Femur (tissue), 1 donor: Measurements from ENCODE around the gene PRKACA.

Experiments used
- DNase-seq: peaks from one replicate; pipeline ENCODE4 v3.0.0-alpha.2; 2017

The PRKACA gene

DNA sequence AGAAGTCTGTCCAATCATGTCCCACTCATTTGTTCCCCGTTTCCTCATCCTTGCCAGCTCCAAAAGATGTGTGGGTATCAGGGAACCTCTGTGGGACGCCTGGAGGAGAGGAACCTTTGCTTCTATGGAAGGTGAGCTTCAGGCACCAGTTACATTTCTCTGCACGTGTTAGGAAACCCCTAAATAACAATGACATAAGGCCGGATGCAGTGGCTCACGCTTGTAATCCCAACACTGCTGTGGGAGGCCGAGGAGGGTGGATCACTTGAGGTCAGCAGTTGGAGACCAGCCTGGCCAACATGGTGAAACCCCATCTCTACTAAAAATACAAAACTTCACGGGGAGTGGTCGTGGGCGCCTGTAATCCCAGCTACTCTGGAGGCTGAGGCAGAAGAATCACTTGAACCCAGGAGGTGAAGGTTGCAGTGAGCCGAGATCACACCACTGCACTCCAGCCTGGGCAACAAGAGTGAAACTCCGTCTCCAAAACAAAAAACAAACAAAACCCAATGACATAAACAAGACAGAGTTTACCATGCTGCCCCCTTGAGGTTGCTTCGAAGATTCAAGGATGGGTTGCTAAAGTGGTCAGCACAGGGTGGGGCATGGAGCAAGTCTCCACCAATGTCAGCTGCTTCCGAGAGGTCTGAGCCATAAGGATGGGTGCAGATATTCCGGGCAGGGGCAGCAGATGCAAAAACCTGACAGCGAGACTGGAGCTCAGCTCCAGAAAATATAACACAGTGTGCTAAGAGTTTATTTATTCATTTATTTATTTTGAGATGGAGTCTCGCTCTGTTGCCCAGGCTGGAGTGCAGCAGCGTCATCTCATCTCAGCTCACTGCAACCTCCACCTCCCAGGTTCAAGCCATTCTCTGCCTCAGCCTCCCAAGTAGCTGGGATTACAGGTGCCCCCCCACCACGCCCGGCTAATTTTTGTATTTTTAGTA is 74.6 kb downstream of the PRKACA start:
- DNase-seq: peak; percentile 75
